HG02870 (cell line): ENCODE results near the gene NCKAP5.

ENCODE experiments used
- ATAC-seq: cut with Tn5 transposase; IDR thresholded peaks from one replicate; pipeline ENCODE4 v1.9.1; 2021; ENCODE audit warnings: mild to moderate bottlenecking, moderate library complexity; ENCODE audit not compliant: unreplicated experiment

NCKAP5 gene

DNA sequence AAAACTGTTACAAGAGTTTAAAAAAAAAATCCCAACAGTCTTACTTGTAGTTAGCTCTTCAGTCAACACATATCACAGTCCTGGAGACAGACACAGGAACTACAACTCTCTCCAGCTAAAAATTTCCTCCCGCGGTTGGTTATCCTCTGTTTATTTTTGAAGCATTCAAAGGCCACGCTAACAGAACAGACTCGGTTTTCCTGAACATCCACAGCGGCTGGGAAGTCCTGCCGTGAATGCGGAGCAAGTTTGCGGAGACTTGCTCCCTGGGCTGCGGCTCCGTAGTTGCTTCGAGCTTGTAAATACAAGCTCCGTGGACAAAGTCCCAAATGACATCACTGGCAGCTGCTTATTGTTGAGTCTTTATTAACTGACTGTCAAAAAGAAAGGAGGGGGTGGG is at the start of gene NCKAP5:
NCKAP5 (minus strand) TSS at position 292 of the 400 bp plus-strand sequence. CDS start 50,937 bp downstream, outside the sequence.
- no peak for ATAC-seq

DNA sequence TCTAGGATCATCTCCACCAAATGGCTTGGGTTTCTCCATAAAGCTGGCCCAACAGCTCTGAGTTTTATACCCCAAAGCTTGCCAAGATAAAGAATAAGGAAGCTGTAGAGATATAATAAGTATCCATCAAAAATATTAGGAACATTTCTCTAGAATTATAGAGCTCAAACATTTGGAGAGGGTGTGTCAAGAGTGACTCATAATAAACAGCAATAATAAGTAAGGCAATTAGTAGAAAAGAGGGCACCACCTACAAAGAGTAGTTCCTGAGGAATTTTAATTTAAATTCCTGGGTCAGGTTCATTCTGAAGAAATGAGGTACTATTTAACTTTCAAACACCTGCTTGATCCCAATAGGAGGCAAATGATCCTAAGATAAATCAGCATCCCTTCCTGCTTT is 41.4 kb upstream of the NCKAP5 start:
- ATAC-seq, result no peak

DNA sequence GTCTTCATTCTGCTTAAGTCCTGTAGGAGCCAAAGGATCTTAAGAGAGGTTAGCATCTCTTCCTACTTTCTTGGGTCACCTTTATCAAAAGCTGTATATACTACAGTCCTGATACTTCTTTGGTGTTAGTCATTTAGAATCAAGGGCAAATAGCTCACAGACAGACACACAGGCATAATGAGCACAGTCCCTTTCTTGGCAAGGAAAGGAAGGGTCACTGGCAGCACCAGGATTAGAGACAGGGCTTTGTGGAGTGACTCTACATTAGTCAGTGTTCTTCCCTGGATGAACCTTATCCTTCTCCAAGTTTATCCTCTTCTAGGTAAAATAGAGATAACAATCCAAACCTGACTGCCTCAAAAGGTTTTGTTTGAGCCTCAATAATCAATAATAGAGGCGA is 40.0 kb upstream of the NCKAP5 start:
- ATAC-seq, result no peak

DNA sequence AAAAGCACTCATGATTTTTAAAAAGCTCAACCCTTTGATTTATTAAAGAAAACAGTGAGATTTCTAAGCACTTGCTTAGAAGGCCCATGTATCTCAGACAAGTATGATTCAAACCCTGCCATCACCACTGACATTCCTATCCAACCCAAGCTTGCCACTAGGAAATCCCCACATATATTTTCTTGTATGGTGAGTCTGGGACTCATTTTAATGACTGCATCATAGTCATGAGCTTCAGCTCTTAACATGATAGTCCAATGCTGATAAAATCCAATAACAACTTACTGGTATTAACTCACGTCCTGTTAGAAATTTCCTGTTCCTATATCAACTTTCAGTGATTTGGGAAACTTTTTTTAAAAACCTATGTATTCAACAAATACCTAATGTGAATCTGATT is 39.4 kb upstream of the NCKAP5 start:
- no peak for ATAC-seq

DNA sequence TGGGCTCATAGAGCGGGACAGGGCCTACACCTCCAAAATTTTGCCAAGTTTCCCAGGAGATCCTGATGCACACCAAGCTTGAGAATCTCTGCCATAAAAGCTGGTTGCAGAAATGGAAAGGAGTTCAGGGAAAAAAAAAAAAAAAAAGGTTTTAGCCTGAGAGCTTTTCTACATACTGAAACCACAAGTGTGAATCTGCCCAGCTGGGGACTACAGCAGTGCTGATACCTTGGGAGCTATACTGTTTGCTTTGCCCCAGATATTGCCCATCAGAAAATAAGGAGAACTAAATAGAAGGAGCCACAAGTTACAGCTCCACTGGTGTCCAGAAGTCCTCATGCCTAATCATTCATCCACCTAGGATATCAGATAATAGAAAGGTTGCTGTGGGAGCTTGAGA is 38.4 kb upstream of the NCKAP5 start:
- ATAC-seq, result no peak

DNA sequence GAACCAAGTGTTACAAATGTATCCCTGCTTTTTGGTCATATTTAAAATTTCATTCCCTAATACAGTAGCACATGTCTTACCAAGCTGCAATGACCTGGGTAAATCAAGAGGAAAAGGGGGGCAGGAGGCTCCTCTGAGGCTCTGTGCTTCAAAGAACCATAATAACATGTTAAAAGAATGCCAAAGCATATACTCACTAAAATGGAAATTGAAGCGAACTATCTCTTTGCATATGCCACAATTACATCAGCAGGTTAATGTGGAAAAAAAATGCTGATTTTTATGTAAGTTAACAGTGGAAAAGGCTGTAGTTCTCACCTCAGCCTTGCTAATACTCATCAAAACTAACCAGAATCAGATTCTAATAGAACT is 37.5 kb upstream of the NCKAP5 start:
- ATAC-seq, result no peak

DNA sequence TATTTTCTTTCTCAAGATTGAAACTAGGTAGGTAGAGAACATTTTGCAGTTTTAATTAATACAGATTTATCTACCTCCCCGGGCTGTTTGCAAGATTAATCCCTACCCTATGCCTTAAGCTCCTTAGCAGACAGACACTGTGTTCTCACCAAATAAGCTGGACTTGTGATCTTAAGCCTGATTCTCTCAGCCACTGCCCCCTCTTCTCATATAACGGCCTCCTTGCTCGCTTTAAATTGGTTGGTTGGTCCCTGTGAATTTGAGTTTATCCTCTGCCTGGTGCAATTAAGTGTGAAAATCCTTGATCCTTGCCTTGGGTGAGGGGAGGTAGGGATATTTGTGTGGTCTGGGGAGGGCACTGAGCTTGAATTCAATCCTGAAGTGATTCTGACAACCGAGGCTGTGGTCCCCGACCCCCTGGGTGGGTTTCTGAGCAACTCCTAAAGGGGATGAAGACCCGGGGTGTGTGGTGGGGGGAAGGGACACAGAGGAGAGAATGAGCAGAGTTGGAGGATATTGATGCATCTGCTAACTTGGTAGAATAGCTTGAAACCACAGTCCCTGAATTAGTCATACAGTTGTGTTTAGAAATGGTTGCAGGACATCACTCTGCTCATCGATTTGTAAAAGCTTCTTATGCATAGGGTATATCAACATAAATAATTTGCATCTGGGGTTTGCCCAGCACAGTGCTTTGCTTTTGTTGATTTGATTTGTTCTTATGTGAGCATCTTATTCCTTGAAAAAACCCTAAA is 36.9 kb upstream of the NCKAP5 start:
- ATAC-seq, result no peak

DNA sequence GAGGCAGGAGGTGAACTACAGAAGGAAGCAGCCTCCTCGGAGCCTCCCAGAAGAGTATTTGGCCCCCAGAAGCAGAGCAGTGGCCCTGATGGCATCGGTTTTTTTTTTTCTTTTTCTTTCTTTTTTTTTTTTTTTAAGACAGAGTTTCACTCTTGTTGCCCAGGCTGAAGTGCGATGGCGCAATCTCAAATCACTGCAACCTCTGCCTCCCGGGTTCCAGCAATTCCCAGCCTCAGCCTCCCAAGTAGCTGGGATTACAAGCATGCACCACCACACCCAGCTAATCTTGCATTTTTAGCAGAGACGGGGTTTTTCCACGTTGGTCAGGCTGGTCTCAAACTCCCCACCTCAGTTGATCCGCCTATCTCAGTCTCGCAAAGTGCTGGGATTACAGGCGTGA is 34.8 kb upstream of the NCKAP5 start:
- no peak for ATAC-seq

DNA sequence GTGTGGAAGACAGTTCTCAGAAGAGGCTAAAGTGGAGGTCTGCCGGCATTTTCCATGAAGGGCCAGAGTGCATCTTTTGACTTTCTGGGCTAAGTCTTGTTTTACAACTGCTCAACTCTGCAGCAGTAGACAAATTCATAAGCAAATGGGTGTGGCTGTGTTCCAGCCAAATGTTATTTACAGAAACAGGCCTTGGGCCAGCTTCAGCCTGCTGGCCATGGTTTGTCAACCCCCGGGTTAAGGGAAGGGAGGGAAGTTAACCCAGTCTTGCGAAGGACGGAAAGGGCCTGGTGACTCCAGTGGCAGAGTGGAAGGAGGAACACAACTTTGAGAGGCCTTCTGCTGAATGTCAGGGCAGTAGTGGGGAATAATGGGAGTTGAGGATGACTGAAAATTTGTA is 34.3 kb upstream of the NCKAP5 start:
- ATAC-seq, result no peak

DNA sequence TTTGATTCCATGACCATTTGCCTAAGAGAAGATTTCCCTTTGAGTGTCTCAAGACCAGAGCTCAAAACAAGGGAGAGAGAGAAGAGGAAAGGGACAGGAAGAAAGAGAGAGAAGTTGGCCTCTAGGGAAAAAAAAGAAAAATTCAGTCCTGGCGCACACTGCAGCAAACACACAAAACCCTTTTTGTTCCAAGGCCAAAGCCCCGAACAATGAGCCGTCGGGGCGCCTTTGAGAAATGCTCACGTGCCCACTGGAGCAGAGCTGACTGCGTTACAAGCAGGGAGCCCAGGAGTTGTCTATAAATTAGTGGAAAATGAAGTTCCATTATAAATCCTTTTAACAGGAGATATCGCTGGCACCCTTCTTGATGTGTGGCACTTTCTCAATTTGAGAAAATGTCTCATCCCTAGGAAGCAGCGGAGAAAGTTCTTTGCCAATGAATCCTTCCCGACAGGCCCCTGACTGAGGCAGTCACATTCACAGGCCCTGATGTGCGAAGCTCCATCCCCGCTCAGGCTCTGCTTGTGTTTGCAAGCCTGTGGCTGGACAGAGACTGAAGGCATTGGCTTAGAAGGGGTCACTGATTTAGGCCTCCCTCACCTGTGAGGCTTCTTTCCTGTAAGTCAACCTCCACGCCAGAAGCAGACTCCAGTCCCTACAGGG is 32.1 kb upstream of the NCKAP5 start:
- no peak for ATAC-seq

DNA sequence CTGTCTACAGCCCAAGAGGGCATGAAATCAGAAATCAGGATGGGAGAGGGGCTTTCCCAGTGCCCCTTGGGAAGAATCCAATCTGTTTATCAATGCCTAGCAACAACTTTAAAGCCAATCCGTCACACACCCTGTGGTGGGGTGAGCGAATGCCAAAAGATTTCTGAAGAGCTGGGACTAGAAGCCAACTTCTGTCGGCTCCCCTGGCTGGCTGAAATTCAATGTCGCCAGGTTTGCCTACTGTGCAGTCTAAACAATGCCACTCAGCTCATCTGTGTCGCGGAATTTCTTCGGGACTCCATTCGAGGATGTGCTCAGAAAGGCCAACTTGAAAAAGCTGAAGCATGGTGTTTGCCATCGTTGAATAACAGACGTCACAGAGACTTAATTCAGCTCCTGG is 31.5 kb upstream of the NCKAP5 start:
- no peak for ATAC-seq

DNA sequence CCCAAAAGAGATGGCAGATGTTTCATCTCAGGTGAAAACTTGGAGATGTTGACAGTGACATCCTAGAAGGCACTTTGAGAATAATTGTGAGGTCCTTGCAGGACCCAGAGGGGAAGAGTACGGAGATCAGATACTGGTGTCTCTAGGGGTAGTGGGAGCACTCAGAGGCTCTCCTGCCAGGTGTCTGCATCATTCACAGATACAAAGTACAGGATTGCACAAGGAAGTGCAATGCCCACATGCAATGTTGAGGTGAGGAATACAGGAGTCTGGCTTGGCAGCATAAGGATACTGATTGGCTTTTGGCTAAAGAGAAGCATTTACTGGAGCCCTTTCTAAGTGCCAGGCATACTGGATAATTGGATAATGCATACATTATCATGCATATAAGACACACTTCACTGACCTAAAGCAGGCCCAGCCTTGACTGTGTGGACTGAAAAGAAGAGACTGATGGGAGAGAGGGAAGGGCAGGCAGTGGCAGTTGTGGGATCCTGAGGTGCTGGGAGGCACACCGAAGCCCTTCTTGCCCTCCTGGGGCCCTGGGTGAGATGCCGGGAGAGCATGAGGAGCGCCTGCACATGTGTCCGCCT is 31.0 kb upstream of the NCKAP5 start:
- ATAC-seq, result no peak

DNA sequence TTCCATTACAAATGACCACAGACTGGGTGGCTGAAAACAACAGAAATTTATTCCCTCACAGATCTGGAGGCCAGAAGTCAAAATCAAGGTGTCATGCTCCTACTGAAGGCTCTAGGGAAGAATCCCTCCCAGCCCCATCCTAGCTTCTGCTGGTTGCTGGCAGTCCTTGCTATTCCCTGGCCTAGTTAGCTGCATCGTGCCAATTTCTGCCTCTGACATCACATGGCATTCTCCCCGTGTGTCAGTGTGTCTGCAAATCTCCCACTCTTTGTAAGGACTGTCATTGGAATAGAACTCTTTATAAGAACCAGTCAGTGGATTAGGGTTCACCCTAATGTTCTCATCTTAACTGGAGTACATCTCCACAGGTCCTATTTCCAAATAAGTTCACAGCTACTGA is 30.5 kb upstream of the NCKAP5 start:
- no peak for ATAC-seq

DNA sequence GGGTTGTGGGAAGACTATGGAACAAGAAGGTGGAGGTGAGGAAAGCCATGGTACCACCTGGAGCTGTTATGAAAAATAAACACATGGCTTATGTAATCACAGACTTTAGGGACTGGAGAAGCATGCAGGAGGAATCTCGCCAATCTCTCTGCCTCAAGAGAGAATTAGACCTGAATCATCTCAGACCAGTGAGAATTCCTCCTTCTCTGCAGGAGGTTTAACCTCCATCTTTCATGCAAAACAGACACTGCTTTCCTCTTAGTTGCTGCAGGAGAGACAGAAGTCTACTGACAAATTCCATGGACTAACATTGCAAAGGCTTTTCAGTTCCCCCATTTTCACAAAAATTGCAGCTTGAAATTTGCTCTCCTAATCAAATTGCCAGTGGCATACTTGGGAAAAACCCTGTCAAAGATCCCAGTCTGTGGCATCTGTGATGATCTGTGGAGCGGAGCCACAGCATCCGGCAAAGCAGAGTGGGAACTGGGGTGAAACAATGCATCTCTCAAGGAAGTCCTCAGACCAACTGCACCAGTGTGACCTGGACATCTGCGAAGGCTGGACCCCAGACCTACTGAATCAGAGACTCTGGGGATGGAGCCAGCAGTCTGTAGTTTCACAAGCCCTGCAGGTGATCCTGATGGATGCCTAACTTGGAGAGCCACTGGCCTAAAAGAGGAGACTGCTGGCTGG is 28.6 kb upstream of the NCKAP5 start:
- ATAC-seq, result no peak

DNA sequence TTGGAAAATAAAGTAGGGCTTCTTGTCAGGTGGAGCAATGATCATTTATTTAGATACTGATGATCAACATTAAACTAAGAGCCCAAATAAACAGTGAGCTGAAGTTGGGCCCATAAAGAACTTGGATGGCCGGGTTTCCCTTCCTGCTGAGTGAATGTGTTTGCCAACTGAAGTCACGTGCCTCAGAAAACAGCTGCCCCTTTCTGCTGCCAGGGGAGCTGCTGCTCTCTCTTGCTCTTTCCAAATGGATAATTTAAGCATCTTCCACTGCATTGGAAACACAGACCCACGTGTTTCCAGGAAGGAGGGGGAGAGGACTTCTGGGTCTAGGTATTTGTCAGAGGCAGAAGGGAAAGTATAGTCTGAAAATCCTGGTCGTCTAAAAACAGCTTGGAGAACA is 22.9 kb upstream of the NCKAP5 start:
- no peak for ATAC-seq

DNA sequence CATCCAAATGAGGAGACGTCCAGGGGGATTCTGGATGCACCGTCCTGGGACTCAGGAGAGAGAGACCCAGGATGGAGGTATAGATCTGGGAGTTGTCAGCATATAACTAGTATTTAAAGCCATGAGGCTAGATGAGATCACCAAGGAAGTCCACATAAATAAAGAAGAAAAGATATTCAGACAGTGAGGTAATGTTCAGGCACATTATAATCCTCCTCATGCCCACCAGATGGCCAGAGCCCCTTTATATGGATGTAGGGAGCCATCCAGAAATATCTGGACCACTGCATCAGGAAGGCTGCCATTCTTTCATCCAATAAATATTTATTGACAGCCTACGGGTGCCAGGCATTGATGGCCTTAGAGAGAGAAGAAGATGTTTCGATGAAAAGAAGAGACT is 21.2 kb upstream of the NCKAP5 start:
- ATAC-seq, result no peak

DNA sequence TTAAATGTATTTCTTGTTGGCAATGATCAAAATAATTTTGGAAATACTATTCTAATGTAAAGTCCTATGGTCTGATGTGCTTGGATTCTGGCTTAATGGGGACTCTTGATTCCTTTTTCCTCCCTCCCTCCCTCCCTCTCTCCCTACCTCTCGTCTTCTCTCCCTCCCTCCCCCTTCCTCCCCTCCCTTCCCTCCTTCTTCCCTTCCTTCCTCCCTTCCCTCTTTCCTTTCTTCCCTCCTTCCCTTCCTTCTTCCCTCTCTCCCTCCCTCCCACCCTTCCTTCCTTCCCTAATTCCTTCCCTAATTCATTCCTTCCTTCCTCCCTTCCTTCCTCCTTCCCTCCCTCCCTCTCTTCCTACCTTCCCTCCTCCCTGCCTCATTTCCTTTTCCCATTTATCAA is 19.9 kb upstream of the NCKAP5 start:
- ATAC-seq, result no peak

DNA sequence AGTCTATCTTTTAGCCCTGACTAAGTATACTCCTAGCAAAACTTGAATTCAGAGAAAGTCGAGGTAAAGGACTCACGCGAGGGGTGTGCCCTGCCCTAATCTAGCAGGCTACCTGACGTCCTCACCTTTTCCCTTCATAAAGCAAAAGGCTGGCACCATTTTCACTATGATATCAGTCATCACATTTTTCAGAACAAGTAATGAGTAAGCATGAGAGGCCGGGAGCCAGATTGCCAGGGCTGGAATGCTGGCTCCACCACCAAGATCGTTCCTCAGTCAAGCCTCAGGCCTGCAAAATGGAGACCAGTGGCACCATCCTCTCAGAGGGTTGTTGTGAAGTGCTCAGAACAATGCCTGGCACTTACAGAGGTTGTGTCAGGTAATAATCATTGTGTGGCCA is 18.7 kb upstream of the NCKAP5 start:
- no peak for ATAC-seq

DNA sequence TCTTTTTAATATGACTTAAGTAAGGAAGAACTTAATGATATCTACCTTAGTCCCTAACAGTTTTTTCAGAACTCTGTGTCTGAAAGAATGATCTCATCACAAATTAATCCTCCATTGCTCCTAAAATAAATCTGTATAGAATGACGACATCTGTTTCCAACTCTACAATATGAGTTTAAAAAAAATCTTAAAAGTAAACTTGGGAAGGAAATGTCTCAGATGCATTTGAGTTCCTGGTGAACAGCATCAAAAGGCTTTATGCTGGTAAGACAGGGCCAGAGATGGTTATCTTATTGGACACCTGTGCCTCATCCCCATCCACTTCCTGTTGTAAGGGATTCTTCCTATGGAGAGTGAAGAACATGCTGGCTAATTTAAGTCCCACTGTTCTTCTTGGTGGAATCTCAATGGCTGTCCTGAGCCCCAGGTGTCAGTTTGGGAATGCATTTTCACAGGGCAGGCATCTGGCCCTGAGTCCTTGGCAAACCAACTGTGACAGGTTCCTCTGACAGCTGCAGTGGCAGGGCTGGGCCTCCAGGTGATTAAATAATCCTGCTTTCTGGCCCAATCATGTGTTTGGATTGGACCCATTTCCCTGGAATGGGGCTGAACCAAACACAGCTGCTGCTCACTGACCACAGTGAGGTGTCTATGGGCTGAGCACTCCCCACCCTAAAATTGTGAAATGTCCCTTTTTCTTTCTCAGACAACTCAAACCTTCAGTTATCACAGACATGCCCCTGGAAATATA is 12.9 kb upstream of the NCKAP5 start:
- ATAC-seq, result no peak

DNA sequence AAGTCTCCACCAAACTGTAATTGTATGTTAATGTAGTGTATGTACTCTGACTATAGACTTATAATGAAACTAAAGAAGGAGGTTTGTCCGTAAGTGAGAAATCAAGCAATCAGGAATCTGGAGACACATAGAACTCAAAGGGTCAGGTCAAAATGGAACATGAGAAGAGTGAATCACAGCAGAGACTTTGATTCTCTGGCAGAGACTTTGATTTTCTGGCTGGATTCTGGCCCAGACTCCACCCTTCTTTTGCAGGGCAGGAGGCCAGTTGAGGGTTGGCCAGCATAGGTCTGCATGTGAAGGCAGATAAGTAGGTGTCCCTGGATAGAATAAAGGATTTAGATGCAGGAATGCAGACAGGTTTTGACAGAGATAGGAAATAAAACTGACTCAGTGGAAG is 11.0 kb upstream of the NCKAP5 start:
- ATAC-seq, result no peak

DNA sequence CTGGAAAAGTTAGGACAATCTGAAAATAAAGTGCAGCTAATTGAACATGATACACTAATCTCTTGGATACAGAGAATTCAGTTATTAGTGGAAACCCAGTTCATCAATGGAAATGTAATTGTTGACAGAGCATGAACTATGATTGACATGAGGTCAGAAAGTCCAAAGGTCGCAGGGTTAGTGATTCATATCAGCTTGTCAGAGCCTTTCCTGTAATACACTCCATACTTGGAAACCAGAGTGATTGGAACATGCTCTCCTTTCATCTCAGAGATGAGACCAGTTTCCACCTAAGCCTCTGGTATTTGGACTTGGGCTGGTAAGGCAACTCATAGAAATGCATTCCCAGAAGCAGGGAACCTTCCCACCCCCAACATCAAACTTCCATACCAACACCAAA is 8.5 kb upstream of the NCKAP5 start:
- no peak for ATAC-seq
